ENCODE results near the gene ADGRG2.
"Not testable (repeated sequence)": the region's sequence is repeated elsewhere in the genome, so short reads cannot be mapped to it uniquely, and the experiment has no call there.

The ADGRG2 gene

GRCh38 chrX:19072372-19072771 lies 49.9 kb downstream of the ADGRG2 start:
- FAIRE-seq, result no peak

GRCh38 chrX:19070555-19070994 lies 51.7 kb downstream of the ADGRG2 start:
- no peak for FAIRE-seq

GRCh38 chrX:19066987-19067386 lies 55.3 kb downstream of the ADGRG2 start:
- not testable (repeated sequence) for FAIRE-seq

- FAIRE-seq, result no peak
Observed at GRCh38 chrX:19065535-19065934, 56.7 kb downstream of the ADGRG2 start.

GRCh38 chrX:19064175-19064574 lies 58.1 kb downstream of the ADGRG2 start:
- no peak for FAIRE-seq

GRCh38 chrX:19063030-19063429 lies 59.2 kb downstream of the ADGRG2 start:
- no peak for FAIRE-seq

GRCh38 chrX:19059067-19059466 lies 63.2 kb downstream of the ADGRG2 start:
- FAIRE-seq, result no peak

GRCh38 chrX:19057856-19058255 lies 64.4 kb downstream of the ADGRG2 start:
- FAIRE-seq, result no peak

GRCh38 chrX:19049110-19049509 lies 73.2 kb downstream of the ADGRG2 start:
- no peak for FAIRE-seq

- no peak for FAIRE-seq
Observed at GRCh38 chrX:19046343-19047215, 75.7 kb downstream of the ADGRG2 start.

GRCh38 chrX:19040373-19040772 lies 81.9 kb downstream of the ADGRG2 start:
- FAIRE-seq, result peak; percentile 98

- no peak for FAIRE-seq
Observed at GRCh38 chrX:19034025-19034424, 88.2 kb downstream of the ADGRG2 start.

- FAIRE-seq, result no peak
Observed at GRCh38 chrX:19030805-19031204, 91.5 kb downstream of the ADGRG2 start.

- no peak for FAIRE-seq
Observed at GRCh38 chrX:19028560-19028959, 93.7 kb downstream of the ADGRG2 start.

- FAIRE-seq, result no peak
Observed at GRCh38 chrX:19024366-19024765, 97.9 kb downstream of the ADGRG2 start.

- no peak for FAIRE-seq
Observed at GRCh38 chrX:19019996-19020395, 102.3 kb downstream of the ADGRG2 start.

- FAIRE-seq, result no peak
Observed at GRCh38 chrX:19017271-19017670, 105.0 kb downstream of the ADGRG2 start.

GRCh38 chrX:19016614-19017013 lies 105.7 kb downstream of the ADGRG2 start:
- not testable (repeated sequence) for FAIRE-seq

- peak; percentile 82 for FAIRE-seq
Observed at GRCh38 chrX:19007868-19008267, 114.4 kb downstream of the ADGRG2 start.

- peak; percentile 60 for FAIRE-seq
Observed at GRCh38 chrX:19007011-19007410, 115.3 kb downstream of the ADGRG2 start.

GRCh38 chrX:19005909-19006308 lies 116.4 kb downstream of the ADGRG2 start:
- FAIRE-seq, result no peak

GRCh38 chrX:19003756-19004155 lies 118.5 kb downstream of the ADGRG2 start:
- no peak for FAIRE-seq

- no peak for FAIRE-seq
Observed at GRCh38 chrX:18998653-18999052, 123.6 kb downstream of the ADGRG2 start.

- no peak for FAIRE-seq
Observed at GRCh38 chrX:18997916-18998315, 124.4 kb downstream of the ADGRG2 start.

- FAIRE-seq, result no peak
Observed at GRCh38 chrX:18996536-18996935, 125.7 kb downstream of the ADGRG2 start.

All from islet of Langerhans (tissue), 1 donor.